Kidney glomerular epithelial cell (primary cell): Measurements from ENCODE around the gene GHRH.

Experiments
- DNase-seq: peaks from one replicate; lab custom pipeline; 2025; lab: John Stamatoyannopoulos, UW

GHRH gene

DNA sequence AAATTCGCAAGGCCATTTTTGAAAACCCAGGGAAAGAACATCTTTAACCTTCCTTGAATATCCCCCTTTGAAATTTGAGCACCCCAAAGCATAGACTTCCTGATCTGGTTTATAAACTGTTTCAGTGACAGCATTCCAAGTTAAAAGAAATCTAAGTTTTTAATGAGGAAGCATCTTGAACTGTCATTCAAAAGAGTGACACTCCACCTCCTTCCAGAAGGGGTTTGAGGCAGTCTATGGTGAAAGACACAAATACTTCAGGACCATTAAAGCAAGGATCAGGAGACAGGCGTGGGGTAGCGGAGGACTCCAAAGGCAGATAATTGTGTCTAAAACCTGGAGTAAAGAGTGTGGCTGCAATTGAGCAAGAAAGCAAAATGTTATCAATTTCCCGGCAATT is 691 bp downstream of the GHRH start:
- no peak for DNase-seq

DNA sequence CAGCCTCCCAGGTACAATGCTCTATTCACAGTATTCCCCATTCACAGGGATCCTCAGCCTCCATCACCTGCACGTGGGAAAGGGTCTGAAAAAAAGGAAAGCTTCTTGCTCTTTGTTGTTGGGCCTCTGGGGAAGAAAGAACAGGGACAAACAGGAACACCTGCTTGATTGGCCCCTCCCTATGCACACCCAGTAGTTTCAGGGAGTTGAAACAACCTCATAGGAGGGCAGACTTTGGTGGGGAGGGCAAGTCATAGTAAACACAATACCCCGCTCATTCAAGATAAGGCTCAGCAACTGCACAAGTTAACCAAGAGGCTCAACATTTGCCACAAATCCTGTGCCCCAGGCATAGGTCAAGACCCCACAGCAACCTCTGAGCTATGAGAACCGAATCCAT is 1.7 kb downstream of the GHRH start:
- no peak for DNase-seq

DNA sequence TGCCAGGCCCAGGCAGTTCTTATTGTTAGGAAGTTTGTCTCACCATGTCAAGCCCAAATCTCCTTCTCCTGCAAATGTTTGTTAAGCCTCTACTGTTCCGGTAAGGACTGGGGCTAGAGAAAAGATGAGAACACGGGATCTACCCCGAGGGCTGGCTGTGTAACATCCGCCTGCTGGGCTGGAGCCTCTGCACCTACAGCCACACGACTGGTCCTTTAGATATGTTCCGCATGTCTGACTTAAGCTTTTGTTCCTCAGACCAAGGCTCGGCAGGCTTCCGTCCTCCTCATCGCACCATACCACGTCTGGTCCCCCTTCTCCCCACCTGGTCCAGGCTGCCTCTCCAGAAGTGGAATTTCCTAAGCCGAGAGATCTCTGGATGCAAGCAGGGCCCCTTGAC is 2.6 kb downstream of the GHRH start:
- DNase-seq: no peak

DNA sequence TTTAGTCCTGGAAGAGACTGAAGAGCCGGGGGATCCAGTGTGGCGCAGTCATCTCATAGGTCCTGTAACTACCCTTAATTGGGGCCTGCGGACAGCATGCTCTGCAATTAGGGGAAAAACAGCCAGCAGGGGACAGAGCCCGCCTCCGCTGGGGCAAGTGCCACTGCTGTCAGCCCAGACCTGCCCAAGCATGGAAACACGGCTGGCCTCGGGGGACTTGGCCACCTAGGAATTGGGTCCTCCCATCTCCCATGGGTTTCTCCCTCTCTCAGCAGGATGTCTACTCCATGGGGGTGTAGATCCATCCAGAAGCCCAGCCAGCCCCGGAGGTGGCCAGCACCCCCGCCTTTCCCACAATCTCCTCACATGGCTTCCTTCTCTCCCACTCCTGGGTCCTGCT is 3.6 kb downstream of the GHRH start:
- DNase-seq: no peak

DNA sequence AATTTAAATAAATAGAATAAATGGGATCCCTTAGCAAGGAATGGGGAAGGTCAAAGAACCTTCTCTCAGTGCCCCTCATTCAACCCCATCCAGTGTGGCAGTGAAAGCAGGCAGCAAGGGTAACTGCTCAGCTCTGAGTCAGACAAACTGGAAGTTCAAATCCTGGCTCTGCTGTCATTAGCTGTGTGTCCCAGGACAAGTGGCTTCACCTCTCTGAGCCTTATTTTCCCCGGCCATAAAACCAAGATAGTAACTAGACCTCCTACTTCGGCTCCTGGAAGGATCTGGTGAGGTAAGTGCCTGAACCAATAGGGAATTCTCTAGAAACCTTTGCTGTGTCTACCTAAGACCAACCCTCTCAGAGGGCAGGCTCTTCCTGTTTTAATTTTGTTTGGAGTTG is 4.1 kb downstream of the GHRH start:
- DNase-seq: no peak

DNA sequence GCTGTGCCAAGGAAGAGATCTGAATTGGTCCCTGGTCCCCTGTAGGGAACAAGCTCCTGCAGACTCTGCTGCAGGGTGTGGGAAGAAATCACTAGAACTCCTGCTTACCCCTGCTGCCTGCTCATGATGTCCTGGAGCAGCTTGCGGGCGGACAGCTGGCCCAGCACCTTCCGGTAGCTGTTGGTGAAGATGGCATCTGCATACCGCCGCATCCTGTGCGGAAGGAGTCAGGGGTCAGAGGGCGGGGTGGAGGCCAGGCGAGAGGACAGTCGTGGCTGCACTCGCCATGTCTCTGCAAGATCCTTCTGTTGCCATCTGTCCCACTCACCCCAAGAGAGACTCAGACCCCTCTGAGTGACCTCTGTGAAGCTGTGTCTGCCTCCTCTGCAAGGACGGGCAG is 5.3 kb downstream of the GHRH start:
- no peak for DNase-seq

DNA sequence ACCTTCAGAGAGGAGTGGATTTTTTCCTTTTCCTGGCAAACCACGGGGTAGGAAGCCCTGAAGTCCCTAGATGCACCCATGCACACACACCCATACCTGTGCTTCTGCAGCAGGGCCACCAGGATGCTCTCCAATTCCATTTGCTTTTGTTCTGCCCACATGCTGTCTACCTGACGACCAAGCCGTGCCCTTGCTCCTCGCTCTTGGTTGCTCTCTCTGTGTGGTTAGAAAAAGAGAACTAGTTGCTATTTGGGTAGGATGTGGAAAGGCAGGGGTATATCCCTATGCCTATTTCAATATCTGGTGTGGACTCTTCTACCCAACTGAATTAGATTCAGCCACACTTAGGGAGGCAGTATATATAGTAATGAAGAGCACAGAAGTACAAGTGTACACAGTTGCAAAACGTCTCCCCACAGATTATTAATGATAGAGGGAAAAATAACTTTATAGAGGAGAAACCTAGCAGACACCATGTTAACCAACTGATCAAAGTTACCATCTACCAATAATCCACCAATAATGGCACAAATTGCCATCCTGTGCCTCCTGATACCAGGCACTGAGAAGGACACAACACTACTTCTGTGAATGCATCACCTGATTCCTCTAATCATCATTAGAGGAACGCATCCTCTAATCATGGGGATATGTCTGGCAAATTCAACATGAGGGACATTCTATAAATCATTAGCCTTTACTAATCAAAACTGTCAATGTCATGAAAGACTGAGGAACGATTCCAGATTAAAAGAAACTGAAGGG is 7.3 kb downstream of the GHRH start:
- no peak for DNase-seq

DNA sequence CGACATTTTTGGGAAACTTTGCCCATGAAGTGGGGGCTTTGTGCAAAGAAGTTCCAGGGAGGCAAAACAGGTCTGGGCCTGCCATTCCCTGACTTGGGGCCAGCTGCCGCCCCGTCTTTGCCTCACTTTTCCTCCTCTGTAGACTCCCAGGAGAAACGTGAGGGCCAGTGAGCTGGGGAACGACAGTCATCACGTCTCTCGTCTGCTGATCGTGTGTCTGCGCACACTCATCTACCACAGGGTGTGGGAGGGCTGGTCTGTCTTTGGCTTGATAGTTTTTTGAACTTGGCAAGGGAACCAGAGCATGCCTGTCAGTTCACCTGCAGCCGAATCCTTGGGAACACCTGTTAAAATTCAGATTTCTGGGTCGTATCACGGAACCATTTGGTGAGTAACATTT is 8.5 kb downstream of the GHRH start:
- no peak for DNase-seq

DNA sequence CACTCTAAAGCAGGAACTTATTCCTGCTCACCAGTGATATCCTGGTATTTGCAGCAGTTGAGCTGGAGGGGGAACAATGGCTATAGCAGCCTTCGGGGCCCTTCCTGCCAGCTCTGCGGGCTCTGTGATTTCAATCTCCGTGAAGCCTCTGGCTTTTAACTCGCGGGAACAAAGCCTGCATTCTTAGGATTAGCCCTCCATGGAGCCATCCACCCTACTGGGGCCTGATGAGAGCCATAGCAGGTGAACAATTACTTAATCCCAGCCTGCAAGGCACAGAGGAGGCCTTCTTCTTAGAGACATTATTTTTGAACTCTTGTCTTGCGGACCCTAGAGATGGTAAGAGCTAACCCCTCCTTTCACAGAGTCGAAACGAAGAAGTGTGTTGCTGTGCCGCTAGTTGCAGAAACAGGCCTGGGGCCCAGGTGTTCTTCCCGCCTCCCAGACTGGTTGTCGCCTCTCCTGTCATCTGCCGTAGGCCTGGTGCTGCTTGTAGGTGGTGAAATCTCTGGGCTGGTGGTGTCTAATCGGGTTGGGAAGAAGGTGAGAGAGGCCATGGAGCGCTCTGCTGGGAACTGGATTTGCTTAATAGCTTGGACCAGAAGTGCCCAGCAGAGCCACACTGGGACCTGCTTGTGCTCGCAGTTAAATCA is 9.7 kb downstream of the GHRH start:
- DNase-seq: no peak

DNA sequence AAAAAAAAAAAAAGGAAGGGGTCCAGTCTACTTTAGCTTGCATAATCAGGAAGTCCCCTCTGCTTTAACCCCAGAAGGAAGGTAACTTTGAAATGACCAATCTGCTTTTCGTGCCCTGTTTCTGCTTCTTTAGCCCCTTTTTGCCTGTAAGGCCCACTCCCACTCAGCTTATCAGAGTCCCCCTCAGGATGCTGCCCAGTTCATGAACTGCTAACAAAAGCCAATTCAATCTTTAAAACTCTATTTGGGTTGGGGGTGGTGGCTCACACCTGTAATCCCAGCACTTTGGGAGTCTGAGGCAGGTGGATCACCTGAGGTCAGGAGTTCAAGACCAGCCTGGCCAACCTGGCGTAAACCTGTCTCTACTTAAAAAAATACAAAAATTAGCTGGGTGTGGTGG is 12.3 kb downstream of the GHRH start:
- no peak for DNase-seq

DNA sequence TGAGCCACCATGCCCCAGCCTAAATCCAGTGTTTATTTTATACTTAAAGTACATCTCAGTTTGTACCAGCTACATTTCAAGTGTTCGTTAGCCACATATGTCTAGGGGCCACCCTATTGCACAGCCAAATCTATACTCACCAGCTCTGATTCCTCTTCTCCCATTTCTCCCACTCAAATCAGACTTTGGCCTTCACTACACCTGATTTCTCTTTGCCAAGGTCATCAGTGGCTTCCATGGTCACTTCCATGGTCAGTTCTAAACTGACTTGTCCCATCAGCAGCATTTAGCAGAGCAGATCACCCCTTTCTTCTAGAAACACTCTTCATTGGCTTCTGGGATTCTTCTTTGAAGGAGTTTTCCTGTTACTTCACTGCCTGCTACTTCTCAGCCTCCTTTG is 14.1 kb downstream of the GHRH start:
- no peak for DNase-seq

DNA sequence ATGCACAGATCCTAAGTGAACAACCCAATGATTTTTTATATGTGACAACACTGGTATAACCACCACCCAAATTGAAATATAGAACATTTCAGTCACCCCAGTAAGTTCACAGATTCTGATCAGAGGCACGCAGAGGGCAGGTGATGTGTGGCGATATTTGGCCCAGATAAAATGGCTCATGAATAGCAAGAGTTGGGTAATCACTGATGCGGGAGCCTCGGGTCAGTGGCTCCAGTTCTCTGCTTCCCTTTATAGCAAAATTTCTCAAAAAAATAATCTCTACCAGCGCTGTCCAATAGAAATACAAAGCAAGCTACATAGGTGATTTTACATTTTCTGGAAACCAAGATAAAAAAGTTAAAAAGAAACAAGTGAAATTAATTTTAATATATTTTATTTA is 14.9 kb downstream of the GHRH start:
- no peak for DNase-seq

DNA sequence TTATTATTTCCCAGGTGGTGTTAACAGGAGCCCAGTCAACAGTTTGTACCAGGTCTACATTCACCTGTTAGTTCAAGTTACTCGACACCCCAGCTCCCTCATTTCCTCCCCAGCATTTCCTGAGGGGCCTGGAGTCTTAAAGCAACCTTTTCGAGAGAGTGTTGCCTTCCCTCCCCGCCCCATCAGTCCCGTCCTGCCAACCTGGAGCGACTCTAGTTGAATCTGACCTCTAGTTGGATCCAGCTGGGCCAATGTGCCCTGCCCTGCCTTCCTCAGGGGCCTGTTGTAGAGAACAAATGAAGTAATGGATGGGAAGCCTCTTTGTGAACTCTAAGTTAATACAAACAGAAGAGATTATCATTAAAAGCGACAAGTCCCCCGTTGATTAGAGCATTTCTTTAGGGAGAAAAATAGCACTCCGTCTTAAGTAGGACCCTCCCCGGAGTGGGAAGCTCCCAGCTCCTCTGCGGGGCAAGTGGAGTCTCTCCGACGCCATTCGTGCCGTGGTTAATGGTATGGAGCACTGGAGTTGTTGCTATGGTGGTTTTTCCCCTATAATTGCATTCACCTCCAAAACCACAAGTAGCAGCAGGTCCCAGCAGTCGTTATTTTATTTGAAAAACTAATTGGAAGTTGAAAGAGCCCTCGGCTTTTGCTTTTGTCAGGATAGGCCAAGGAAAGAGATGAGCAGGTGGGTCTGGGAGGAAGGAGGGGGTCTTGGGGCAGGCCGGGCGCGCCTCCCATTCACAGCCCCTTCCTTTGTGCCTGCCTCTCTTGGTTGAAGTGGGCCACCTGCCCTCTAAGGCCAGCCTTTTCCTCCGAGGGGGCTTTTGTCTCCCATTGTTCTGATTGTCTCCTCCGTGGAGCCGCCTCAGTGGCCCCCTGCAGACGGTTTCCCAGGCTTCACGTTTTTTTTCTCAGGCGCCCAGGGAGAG is 16.1 kb downstream of the GHRH start:
- no peak for DNase-seq

DNA sequence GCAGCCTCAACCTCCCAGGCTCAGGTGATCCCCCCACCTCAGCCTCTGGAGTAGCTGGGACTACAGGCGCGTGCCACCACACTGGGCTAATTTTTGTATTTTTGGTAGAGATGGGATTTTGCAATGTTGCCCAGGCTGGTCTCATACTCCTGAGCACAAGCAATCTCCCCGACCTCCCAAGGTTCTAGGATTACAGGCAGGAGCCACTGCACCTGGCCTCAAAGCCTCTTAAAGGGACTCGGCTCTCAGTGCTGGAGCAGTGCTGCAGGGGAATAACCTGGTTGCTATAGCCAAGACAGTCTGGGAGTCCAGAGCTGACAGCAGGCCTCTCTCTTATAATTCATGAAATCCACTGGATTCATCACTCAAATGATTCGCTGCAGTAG is 17.0 kb downstream of the GHRH start:
- DNase-seq: no peak

DNA sequence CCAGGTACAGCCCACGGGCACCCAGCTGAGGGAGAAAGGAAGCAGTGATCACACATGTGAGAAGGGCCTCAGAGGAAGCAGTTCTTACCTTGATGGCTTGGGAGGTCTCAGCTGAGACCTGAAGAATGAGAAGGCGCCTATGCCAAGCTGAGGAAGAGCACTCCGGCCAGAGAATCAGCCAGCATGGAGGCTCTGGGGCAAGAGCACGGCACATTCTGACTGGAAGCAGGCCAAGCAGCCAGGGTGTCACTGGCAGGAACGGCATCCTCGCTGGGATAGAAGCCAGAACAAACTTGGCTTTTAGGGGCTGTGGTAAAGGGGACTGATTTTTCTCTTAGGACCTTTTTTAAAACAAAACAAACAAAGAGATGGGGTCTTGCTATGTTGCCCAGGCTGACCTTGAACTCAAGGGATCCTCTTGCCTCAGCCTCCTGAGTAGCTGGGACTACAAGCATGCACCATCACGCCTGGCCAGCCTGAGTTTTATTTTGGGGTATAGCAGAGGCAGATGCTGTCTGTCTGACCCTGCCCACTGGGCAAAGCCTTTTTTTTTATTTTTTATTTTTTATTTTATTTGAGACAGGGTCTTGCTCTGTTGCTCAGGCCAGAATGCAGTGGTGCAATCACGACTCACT is 17.6 kb downstream of the GHRH start:
- no peak for DNase-seq

DNA sequence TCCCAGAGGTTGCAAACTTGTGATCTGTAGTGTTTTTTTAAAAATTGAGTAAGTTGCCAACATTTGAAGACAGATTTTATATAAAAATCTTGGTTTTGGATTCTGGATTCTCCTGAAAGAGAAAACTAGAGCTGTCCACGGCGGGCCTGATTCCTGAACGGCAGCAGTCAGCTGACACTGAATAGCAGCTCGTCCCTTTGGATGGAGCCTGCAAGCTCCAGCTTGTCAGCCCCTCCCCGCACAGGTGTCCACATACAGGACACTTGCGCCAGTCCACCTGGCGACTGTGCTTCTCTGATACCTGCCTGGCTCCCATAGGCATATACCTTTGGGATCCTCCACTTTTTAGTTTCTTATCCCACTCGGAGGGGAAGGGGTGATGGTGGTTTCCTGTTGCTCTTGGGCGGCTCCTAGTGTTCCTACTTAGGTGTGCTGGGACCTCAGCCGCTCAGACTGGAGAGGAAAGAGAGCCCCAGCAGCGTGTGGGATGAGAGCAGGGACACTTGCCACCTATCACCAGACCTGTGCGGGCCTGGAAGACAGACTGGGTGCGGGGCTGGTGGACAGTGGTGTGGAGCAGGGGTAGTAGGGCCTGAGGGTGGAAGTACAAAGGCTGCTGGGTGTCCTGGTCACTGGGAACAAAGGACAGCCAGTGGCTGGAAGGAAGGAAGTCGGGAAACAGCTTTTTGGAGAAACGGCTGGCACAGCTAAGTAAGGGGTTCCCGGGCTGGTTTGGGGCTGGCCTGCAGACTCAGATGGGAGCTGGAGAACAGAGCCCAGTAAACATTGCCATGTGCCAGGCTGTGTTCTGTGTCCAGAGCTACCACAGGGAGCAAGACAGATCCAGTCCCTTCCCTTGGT is 18.3 kb downstream of the GHRH start:
- no peak for DNase-seq

DNA sequence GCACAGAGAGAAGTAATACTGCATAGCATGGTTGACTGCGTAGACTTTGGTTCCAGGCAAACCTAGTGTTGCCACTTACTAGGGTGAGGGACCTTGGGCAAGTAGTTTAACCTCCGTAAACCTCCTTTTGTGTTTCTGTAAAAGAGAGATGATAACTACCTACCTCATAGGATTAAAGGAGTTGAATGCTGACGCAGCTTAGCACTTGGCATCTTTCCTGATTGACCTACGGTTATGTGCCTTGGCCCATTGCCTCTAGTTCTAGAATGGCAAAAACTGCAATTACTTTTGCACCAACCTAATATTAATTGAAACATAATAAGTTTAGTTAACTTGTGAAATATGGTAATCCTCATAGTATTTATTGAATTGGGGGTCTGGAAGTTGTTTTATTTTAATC is 19.1 kb downstream of the GHRH start:
- DNase-seq: no peak

DNA sequence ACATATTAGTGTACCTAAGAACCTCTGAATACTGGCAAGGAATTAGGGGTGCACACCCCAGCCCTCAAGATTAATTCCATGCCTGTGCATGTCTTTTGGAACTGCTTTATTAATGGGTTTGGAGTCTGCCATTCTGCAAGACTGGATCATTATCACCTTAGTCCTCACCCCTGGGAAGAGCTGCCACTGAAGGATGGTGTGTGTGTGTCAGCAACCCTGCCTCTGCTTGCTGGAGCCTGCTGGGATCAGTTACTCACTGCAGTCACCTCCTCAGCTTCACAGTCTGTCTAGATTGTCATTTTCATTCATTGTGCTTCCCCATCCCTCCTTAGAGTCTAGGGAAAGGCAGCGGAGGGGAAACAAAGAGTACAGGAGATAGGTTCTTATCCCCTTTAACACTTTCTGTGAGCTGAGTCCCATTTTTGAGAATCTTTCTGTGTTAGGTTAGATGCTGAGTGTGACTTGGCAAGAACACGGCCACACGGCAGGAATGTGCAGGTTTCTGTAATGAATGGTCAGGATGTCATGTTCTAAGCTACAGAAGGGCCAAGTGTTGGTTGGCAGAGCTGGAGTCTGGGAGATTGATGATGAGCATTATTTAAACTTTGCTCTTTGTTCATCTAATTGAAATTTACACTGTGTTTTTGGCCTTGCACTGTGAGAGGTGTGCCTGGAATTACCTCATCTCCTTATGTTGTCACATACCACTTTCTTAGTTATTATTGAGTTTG is 21.1 kb downstream of the GHRH start:
- DNase-seq: no peak

DNA sequence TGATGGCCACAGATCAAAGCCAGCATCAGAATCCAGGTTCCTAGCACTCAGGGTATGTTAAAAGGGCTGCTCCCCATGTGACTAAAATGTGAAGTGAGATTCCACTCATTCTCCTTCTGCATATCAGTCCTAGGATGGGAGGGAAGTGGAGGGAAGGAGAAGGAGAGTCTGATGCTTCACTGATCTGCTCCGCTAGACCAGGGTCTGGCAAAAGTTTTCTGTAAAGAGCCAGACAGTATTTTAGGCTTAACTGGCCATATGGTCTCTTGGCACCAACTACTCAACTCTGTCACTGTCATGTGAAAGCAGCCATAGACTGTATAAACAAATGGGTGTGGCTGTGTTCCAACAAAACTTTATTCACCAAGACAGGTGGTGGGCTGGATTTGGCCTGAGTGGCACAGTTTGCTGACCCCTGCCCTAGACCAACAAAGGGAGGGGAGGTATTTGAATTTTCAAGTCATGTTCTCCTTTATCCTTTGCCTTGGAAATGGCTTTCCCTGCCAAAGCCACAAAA is 22.6 kb downstream of the GHRH start:
- DNase-seq: no peak

DNA sequence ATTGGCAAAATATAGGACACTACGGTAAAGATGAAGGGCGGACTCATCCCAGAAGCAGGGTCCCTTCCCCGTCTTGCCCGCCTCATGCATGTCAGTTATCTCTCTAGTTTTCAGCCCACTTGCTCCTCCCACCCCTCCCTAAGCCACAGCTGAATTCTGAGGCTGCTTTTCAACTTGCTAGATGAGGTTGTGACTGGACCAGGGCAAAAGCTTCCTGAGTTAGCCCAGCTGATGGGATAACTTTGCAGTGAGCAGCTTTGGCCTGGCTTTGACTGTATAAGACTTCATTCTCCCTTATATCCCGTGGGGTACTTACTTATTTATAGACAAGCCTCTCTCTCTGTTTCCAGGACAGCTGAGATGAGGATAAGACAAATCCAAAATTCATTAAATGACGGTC is 23.2 kb downstream of the GHRH start:
- no peak for DNase-seq

DNA sequence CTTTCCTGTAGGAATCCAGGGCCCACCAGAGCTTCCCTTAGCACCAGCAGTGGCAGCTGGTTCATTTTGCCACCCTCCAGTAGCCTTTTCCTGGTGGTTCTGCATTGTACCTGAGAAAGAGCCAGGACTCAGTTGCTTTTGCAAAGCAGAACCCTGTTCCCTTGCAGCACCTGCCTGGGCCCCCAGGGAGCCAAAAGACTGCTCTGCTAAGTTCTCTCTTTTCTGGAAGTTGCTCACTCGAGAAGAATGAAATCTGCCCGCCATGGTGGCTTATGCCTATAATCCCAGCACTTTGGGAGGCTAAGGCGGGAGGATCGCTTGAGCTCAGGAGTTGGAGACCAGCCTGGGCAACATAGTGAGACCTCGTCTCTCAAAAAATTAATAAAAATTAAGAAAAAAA is 24.0 kb downstream of the GHRH start:
- no peak for DNase-seq
